IMR-90 (cell line): ENCODE data around the gene SYT11. TPM values are rescaled to one million over a fixed set of nuclear protein-coding genes. Genes with fewer than 3 reads are reported as not detected.

Experiments
- ATAC-seq: fragments of 200-7000 bp; cut with Tn5 transposase; 2 replicates; pipeline ENCODE4 v1.9.1; 2020; ENCODE audit warnings: low read depth, mild to moderate bottlenecking, moderate library complexity
- BruUV-seq: library from RNA; stranded (reverse); fragments of 400-500 nt; replicated peaks from 2 replicates; lab custom pipeline; 2021; lab: Mats Ljungman, UMichigan
- CTCF ChIA-PET: fragments of 300-600 bp; formaldehyde crosslinking; extraction: SDS; loops from one replicate; lab custom pipeline; 2021; ENCODE audit warnings: antibody characterized with exemption; lab: Yijun Ruan, JAX
- POLR2A ChIA-PET: fragments of 300-600 bp; sonication (Branson Sonifier 250); formaldehyde crosslinking; loops from one replicate; lab custom pipeline; 2022; ENCODE audit warnings: antibody characterized with exemption; ENCODE audit not compliant: unreplicated experiment; lab: Charles Lee
- DNase-seq: peaks from one replicate; pipeline ENCODE4 v3.0.0; 2013
- H2AFZ ChIP-seq: replicated peaks from 2 replicates; pipeline ENCODE3; 2013; ENCODE audit warnings: low read length, mild to moderate bottlenecking; ENCODE audit not compliant: poor library complexity
- H2AK5ac ChIP-seq: 2 replicates; pipeline ENCODE4 v1.6.1; 2013; ENCODE audit warnings: low read depth, low read length, inconsistent platforms
- H2AK9ac ChIP-seq: replicated peaks from 2 replicates; pipeline ENCODE3; 2013; ENCODE audit warnings: mild to moderate bottlenecking, low read depth, low read length, moderate library complexity; ENCODE audit not compliant: poor library complexity
- H2BK120ac ChIP-seq: 2 replicates; pipeline ENCODE4 v1.6.1; 2013; ENCODE audit warnings: low read depth, low read length, inconsistent platforms
- H2BK15ac ChIP-seq: 3 replicates; pipeline ENCODE4 v1.6.1; 2013; ENCODE audit warnings: low read depth, low read length, inconsistent platforms
- H2BK20ac ChIP-seq: 2 replicates; pipeline ENCODE4 v1.6.1; 2013; ENCODE audit warnings: low read depth, mild to moderate bottlenecking, inconsistent platforms, low read length, moderate library complexity
- H2BK5ac ChIP-seq: 2 replicates; pipeline ENCODE4 v1.6.1; 2013; ENCODE audit warnings: mild to moderate bottlenecking, low read depth, low read length, inconsistent platforms; ENCODE audit not compliant: poor library complexity, severe bottlenecking
- H3K14ac ChIP-seq: replicated peaks from 2 replicates; pipeline ENCODE4 v1.6.1; 2013; ENCODE audit warnings: low read depth, low read length, inconsistent platforms
- H3K18ac ChIP-seq: 2 replicates; pipeline ENCODE4 v1.6.1; 2013; ENCODE audit warnings: low read depth, low read length, control low read depth
- H3K23ac ChIP-seq: 2 replicates; pipeline ENCODE4 v1.6.1; 2013; ENCODE audit warnings: low read depth, low read length, inconsistent platforms
- H3K27ac ChIP-seq: 2 replicates; pipeline ENCODE4 v1.5.1; 2013; ENCODE audit warnings: mild to moderate bottlenecking, control low read depth, low read length; ENCODE audit not compliant: insufficient read depth
- H3K27me3 ChIP-seq: 2 replicates; pipeline ENCODE4 v1.6.1; 2013; ENCODE audit warnings: low read length; ENCODE audit not compliant: control insufficient read depth, insufficient read depth
- H3K36me3 ChIP-seq: 2 replicates; pipeline ENCODE4 v1.6.1; 2013; ENCODE audit warnings: low read length, mixed read lengths; ENCODE audit not compliant: control insufficient read depth, insufficient read depth
- H3K4ac ChIP-seq: 2 replicates; pipeline ENCODE4 v1.6.1; 2013; ENCODE audit warnings: low read depth, low read length, inconsistent platforms
- H3K4me1 ChIP-seq: 2 replicates; pipeline ENCODE4 v1.6.1; 2013; ENCODE audit warnings: low read length, mixed read lengths; ENCODE audit not compliant: control insufficient read depth, insufficient read depth
- H3K4me2 ChIP-seq: 2 replicates; pipeline ENCODE4 v1.6.1; 2013; ENCODE audit warnings: low read depth, mild to moderate bottlenecking, control low read depth, low read length, moderate library complexity
- H3K4me3 ChIP-seq: 2 replicates; pipeline ENCODE4 v1.5.1; 2013; ENCODE audit warnings: low read depth, mild to moderate bottlenecking, control low read depth, low read length, moderate library complexity; ENCODE audit not compliant: insufficient read depth
- H3K56ac ChIP-seq: 2 replicates; pipeline ENCODE4 v1.6.1; 2013; ENCODE audit warnings: low read length, inconsistent platforms; ENCODE audit not compliant: insufficient read depth; ENCODE audit errors: extremely low read depth
- H3K79me1 ChIP-seq, 2 experiments: 2 replicates each; pipeline ENCODE4 v1.6.1; 2013; ENCODE audit warnings: low read length in 2 of 2, inconsistent platforms in 1 of 2, low read depth in 1 of 2
- H3K9ac ChIP-seq: 2 replicates; pipeline ENCODE4 v1.6.1; 2013; ENCODE audit warnings: low read depth, low read length, control low read depth
- H3K9me1 ChIP-seq: 2 replicates; pipeline ENCODE4 v1.6.1; 2013; ENCODE audit warnings: low read length, inconsistent platforms; ENCODE audit not compliant: insufficient read depth
- H3K9me3 ChIP-seq: 2 replicates; pipeline ENCODE4 v1.6.1; 2013; ENCODE audit warnings: low read length; ENCODE audit not compliant: control insufficient read depth, insufficient read depth
- H4K20me1 ChIP-seq: 2 replicates; pipeline ENCODE4 v1.6.1; 2013; ENCODE audit warnings: low read length, inconsistent platforms; ENCODE audit not compliant: insufficient read depth
- H4K5ac ChIP-seq: 2 replicates; pipeline ENCODE4 v1.6.1; 2013; ENCODE audit warnings: mild to moderate bottlenecking, low read depth, low read length, control low read depth
- H4K8ac ChIP-seq, 2 experiments: 2 replicates each; pipeline ENCODE4 v1.6.1; 2013; ENCODE audit warnings: low read depth in 2 of 2, low read length in 2 of 2, control low read depth in 1 of 2, inconsistent platforms in 1 of 2
- H4K91ac ChIP-seq: 2 replicates; pipeline ENCODE4 v1.6.1; 2013; ENCODE audit warnings: low read depth, low read length, inconsistent platforms; ENCODE audit not compliant: insufficient read depth
- BHLHE40 ChIP-seq: fragments of 150-350 bp; IDR thresholded peaks from 2 replicates; pipeline ENCODE4 v1.6.1; 2016; ENCODE audit warnings: mild to moderate bottlenecking, low read depth, low read length
- CEBPB ChIP-seq: IDR thresholded peaks from 2 replicates; pipeline ENCODE4 v1.6.1; 2012; ENCODE audit warnings: low read depth, low read length, improper control_type of control experiment
- CHD1 ChIP-seq: IDR thresholded peaks from 2 replicates; pipeline ENCODE4 v1.6.1; 2012; ENCODE audit warnings: low read depth, low read length, improper control_type of control experiment
- POLR2A ChIP-seq: IDR thresholded peaks from 2 replicates; pipeline ENCODE4 v1.6.1; 2012; ENCODE audit warnings: mild to moderate bottlenecking, low read depth, low read length
- RAD21 ChIP-seq: IDR thresholded peaks from 2 replicates; pipeline ENCODE4 v1.6.1; 2012; ENCODE audit warnings: low read length, improper control_type of control experiment
- RCOR1 ChIP-seq: IDR thresholded peaks from 2 replicates; pipeline ENCODE4 v1.6.1; 2012; ENCODE audit warnings: mild to moderate bottlenecking, low read length, improper control_type of control experiment; ENCODE audit not compliant: insufficient replicate concordance
- RFX5 ChIP-seq: IDR thresholded peaks from 2 replicates; pipeline ENCODE4 v1.8.0; 2012; ENCODE audit warnings: low read depth, mild to moderate bottlenecking, low read length, moderate library complexity
- SMC3 ChIP-seq: fragments of 150-350 bp; IDR thresholded peaks from 2 replicates; pipeline ENCODE4 v1.6.1; 2016; ENCODE audit warnings: low read depth, mild to moderate bottlenecking, antibody characterized with exemption, low read length, moderate library complexity
- USF2 ChIP-seq: fragments of 150-350 bp; IDR thresholded peaks from 2 replicates; pipeline ENCODE4 v1.6.1; 2017; ENCODE audit warnings: mild to moderate bottlenecking, antibody characterized with exemption, low read length, low read depth
- WGBS, 2 experiments: methylation state at CpG; one replicate each; pipeline versions ENCODE4 v1.1.5 to v1.1.7; 2013; ENCODE audit warnings: missing lambda C conversion rate in 2 of 2; ENCODE audit not compliant: insufficient read length in 1 of 2; ENCODE audit errors: extremely low coverage in 2 of 2; 5-methylcytosine and 5-hydroxymethylcytosine counted together
- dilution Hi-C: fragments of 300-500 bp; cut with HindIII; formaldehyde crosslinking; loops from one replicate; pipeline ENCODE4 v1.14.3; 2018; ENCODE audit warnings: low sequenced_read_pairs; ENCODE audit not compliant: unreplicated experiment
- in situ Hi-C: fragments of 300-500 bp; cut with MboI; formaldehyde crosslinking; loops from 3 replicates; pipeline ENCODE4 v1.14.3; 2019; ENCODE audit warnings: low sequenced_read_pairs, inconsistent platforms, mixed read lengths
- intact Hi-C: fragments of 100-400 bp; cut with micrococcal nuclease; formaldehyde crosslinking; loops from 2 replicates; pipeline ENCODE4 v1.10.0; 2022
- polyA plus RNA-seq, 3 experiments: library from polyadenylated mRNA; depleted of rRNA; stranded (reverse); fragments of >200 nt; gene quantifications; 2 replicates each; pipeline ENCODE4 v1.2.3, GENCODE V29; 2012; ENCODE audit warnings: low replicate concordance in 1 of 3
- total RNA-seq: library from RNA; depleted of rRNA; stranded (reverse); fragments of >200 nt; gene quantifications from 2 replicates; pipeline ENCODE4 v1.2.3, GENCODE V29; 2012

SYT11 gene
- total and polyA plus RNA-seq, 2 of the 4 experiments (the other 2 are of a cell fraction), result 22.9 to 43.7 TPM

GRCh38 chr1:155882766-155883165 is 23.4 kb downstream of the SYT11 start:
- peaks cover 0 to 6% of the 10 kb centered on the region in 2 experiments; a peak in 3 of 4 replicates for H3K79me1 ChIP-seq
- no peak overlapping the region for H2AK5ac ChIP-seq
- no peaks in the 10 kb centered on the region for H3K27me3 ChIP-seq
- H3K56ac ChIP-seq, result no peak overlapping the region
- H3K27ac ChIP-seq, result no peak overlapping the region
- no peak overlapping the region for H2BK20ac ChIP-seq
- ATAC-seq (no peak), DNase-seq (no peak)
- no peak overlapping the region for H2BK5ac ChIP-seq
- no peak overlapping the region for H4K8ac ChIP-seq
- no peak overlapping the region for H3K14ac ChIP-seq
- no peak overlapping the region for H2AK9ac ChIP-seq
- POLR2A ChIA-PET, result no interaction called here
- in situ Hi-C loops, result no loop called here
- H3K36me3 ChIP-seq, result peaks cover 10% of the 10 kb centered on the region
- intact Hi-C loops, result no loop called here
- no peak overlapping the region for H4K91ac ChIP-seq
- H3K9me3 ChIP-seq, result no peaks in the 10 kb centered on the region
- H3K4me3 ChIP-seq, result no peak overlapping the region
- no peak overlapping the region for H3K4me2 ChIP-seq
- TF ChIP-seq USF2, result no peak
- TF ChIP-seq RFX5, result no peak
- TF ChIP-seq BHLHE40, result no peak
- no peak for TF ChIP-seq SMC3
- no peak for TF ChIP-seq RCOR1
- TF ChIP-seq CHD1, result no peak
- no peak for TF ChIP-seq CEBPB
- no peak for TF ChIP-seq RAD21
- TF ChIP-seq POLR2A, result no peak
- BruUV-seq, result no TSS peak
- H3K4me1 ChIP-seq, result peaks cover 10% of the 10 kb centered on the region
- no peak overlapping the region for H4K5ac ChIP-seq
- dilution Hi-C loops, result no loop called here
- no peak overlapping the region for H2BK15ac ChIP-seq
- H2BK120ac ChIP-seq, result no peak overlapping the region
- H3K23ac ChIP-seq, result no peak overlapping the region
- CTCF ChIA-PET, result interaction anchor here (0.7 to 2.0 kb wide), 2 partner anchors 9 to 11 kb away, joined by 3 to 4 read pairs; no protein-coding TSS in a partner anchor
- no peak overlapping the region for H3K4ac ChIP-seq
- H2AFZ ChIP-seq, result no peak overlapping the region
- no CpG with 5 or more reads among the region's 2 CpGs for WGBS, 2 experiments
- H4K20me1 ChIP-seq, result no peaks in the 10 kb centered on the region
- H3K18ac ChIP-seq, result no peak overlapping the region
- no peak overlapping the region for H3K9ac ChIP-seq
- H3K9me1 ChIP-seq, result no peaks in the 10 kb centered on the region
